Lower lobe of right lung (tissue), 2 donors: ENCODE measurements around the gene IRAG1. TPM values are rescaled to one million over a fixed set of nuclear protein-coding genes. Genes with fewer than 3 reads are reported as not detected.

Source experiments
- ATAC-seq, 2 donors: fragments of 200-7000 bp; cut with Tn5 transposase; one replicate each; pipeline ENCODE4 v1.9.1; 2020 to 2022; ENCODE audit warnings: mild to moderate bottlenecking in 2 of 2, moderate library complexity in 2 of 2
- DNase-seq: peaks from one replicate; pipeline ENCODE4 v3.0.0-alpha.2; 2020
- H3K27ac ChIP-seq: fragments of 200-600 bp; one replicate; pipeline ENCODE4 v1.8.0; 2022
- H3K27me3 ChIP-seq: fragments of 200-600 bp; one replicate; pipeline ENCODE4 v1.8.0; 2022; ENCODE audit warnings: low read depth
- H3K36me3 ChIP-seq: fragments of 200-600 bp; one replicate; pipeline ENCODE4 v1.8.0; 2022; ENCODE audit warnings: mild to moderate bottlenecking
- H3K4me1 ChIP-seq: fragments of 200-600 bp; one replicate; pipeline ENCODE4 v1.8.0; 2022
- H3K4me3 ChIP-seq: fragments of 200-600 bp; one replicate; pipeline ENCODE4 v1.8.0; 2022; ENCODE audit warnings: mild to moderate bottlenecking
- H3K9me3 ChIP-seq: fragments of 200-600 bp; one replicate; pipeline ENCODE4 v1.8.0; 2022
- CTCF ChIP-seq: fragments of 200-600 bp; IDR thresholded peaks from one replicate; pipeline ENCODE4 v1.8.0; 2022; ENCODE audit warnings: antibody characterized with exemption, mild to moderate bottlenecking
- intact Hi-C: fragments of 100-400 bp; cut with DNase I; formaldehyde crosslinking; loops from one replicate; pipeline ENCODE4 v1.11.0; 2022
- total RNA-seq: library from RNA; stranded (reverse); fragmentation: NEBNext Ultra II Directional; extraction: Animal tissue kit (Norgen Biotek cat#: 25700); gene quantifications from one replicate; pipeline ENCODE4 v1.2.1, GENCODE V29; 2021
- donor health status: DM: no; HTN: yes; CAD: no; lungs with severe emphysema.

Gene IRAG1
- total RNA-seq, 1 donor from 2014 or later = 12.9 TPM

- Histone ChIP-seq H3K27me3 (no peaks in the 10 kb centered on the region), H3K4me1 (peaks cover 74% of the 10 kb centered on the region), H3K27ac (no peak overlapping the region), H3K9me3 (no peaks in the 10 kb centered on the region), H3K4me3 (no peak overlapping the region), H3K36me3 (no peaks in the 10 kb centered on the region)
- no peak for TF ChIP-seq CTCF
- ATAC-seq (peak in 1 of 2 donors; percentile 49), DNase-seq (no peak)
- intact Hi-C loops = no loop called here
These were observed 23.5 kb downstream of the IRAG1 start for GRCh38 chr11:10670099-10670498.

- peaks cover 67% of the 10 kb centered on the region for H3K4me1 ChIP-seq
- no peak for DNase-seq
- H3K9me3 ChIP-seq = no peaks in the 10 kb centered on the region
- H3K36me3 ChIP-seq = no peaks in the 10 kb centered on the region
- H3K27me3 ChIP-seq = no peaks in the 10 kb centered on the region
- H3K27ac ChIP-seq = no peak overlapping the region
- ATAC-seq = peak in 1 of 2 donors; percentile 20
- intact Hi-C loops = no loop called here
- no peak overlapping the region for H3K4me3 ChIP-seq
- TF ChIP-seq CTCF = no peak
These were observed 24.1 kb downstream of the IRAG1 start for GRCh38 chr11:10669258-10670033.

- DNase-seq (no peak), ATAC-seq (no peak)
- Histone ChIP-seq H3K27me3 (no peaks in the 10 kb centered on the region), H3K4me1 (peaks cover 52% of the 10 kb centered on the region), H3K4me3 (no peak overlapping the region), H3K9me3 (no peaks in the 10 kb centered on the region), H3K27ac (no peak overlapping the region), H3K36me3 (no peaks in the 10 kb centered on the region)
- intact Hi-C loops = no loop called here
- no peak for TF ChIP-seq CTCF
These were observed 26.1 kb downstream of the IRAG1 start for GRCh38 chr11:10667521-10667885.

- no peaks in the 10 kb centered on the region for H3K27me3 ChIP-seq
- peaks cover 52% of the 10 kb centered on the region for H3K4me1 ChIP-seq
- DNase-seq (no peak), ATAC-seq (peak; percentile 50 to 73)
- TF ChIP-seq CTCF = no peak
- intact Hi-C loops = no loop called here
- no peak overlapping the region for H3K27ac ChIP-seq
- no peaks in the 10 kb centered on the region for H3K36me3 ChIP-seq
- H3K9me3 ChIP-seq = no peaks in the 10 kb centered on the region
- no peak overlapping the region for H3K4me3 ChIP-seq
These were observed 26.7 kb downstream of the IRAG1 start for GRCh38 chr11:10666556-10667520.

- ATAC-seq (no peak), DNase-seq (no peak)
- H3K27ac ChIP-seq = no peak overlapping the region
- TF ChIP-seq CTCF = no peak
- H3K27me3 ChIP-seq = no peaks in the 10 kb centered on the region
- H3K4me3 ChIP-seq = no peak overlapping the region
- intact Hi-C loops = no loop called here
- no peaks in the 10 kb centered on the region for H3K9me3 ChIP-seq
- H3K4me1 ChIP-seq = peaks cover 53% of the 10 kb centered on the region
- H3K36me3 ChIP-seq = no peaks in the 10 kb centered on the region
These were observed 29.1 kb downstream of the IRAG1 start for GRCh38 chr11:10664496-10664895.
